Measurements from ENCODE around the gene NFKB1. TPM values are rescaled to one million over a fixed set of nuclear protein-coding genes. Genes with fewer than 3 reads are reported as not detected.
"Not testable (repeated sequence)": the region's sequence is repeated elsewhere in the genome, so short reads cannot be mapped to it uniquely, and the experiment has no call there.

NFKB1 gene
- total RNA-seq, result 7.0 TPM

- peak; percentile 55 for DNase-seq
Observed at GRCh38 chr4:102500696-102501446, at the start of gene NFKB1. NFKB1 (plus strand) TSS chr4:102501359; CDS start chr4:102525519, 24,160 bp downstream.

GRCh38 chr4:102452854-102453253 lies 48.3 kb upstream of the NFKB1 start:
- DNase-seq, result no peak

DNA sequence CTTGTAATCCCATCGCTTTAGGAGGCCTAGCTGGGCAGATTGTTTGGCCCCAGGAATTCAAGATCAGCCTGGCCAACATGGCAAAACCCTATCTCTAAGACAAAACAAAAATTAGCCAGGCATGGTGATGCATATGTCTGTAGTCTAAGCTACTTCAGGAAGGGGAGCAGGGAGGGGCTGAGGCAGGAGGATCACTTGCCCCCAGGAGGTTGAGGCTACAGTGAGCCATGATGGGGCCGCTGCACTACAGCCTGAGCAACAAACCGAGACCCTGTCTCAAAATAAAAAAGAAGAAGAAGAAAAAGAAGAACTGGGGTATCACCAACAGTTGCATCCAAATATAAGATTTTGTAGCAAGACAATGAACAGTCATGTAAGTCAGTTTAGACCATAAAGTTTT lies 47.3 kb upstream of the NFKB1 start:
- DNase-seq, result no peak

DNA sequence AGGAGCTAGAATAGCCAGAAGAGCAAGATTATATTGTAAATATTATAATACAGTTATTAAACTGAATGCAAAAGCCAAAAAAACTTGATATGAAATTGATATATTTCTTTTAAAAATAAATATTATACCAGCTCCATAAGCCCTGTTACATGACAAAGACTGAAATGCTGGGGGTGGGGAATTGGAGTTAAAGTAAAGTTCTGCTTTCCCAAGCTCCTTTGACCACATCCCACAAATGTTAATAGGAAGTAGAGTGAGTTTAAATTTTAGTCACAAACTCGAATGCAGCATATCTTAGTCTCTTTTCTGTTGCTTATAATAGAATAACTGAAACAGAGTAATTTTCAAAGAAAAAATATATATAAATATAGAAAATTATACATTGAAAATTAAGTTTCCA lies 46.9 kb upstream of the NFKB1 start:
- DNase-seq, result no peak

- DNase-seq, result no peak
Observed at GRCh38 chr4:102454981-102455685, 46.0 kb upstream of the NFKB1 start.

DNA sequence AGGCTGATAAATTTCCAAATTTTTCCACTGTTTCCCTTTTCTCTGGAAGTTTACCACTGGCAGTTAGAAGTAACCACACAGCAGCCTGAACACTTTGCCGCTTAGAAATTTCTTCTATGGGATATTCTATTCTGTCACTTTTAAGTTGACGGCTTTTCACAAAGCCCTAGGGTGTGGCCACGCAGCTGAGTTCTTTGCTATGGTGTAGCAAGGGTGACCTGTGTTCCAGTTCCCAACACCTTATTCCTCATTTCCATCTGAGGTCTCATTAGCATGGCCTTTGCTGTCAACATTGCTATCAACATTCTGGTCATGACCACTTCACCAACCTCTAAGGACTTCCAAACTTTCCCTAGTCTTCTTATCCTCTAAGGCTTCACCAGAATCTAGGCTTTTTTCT lies 45.4 kb upstream of the NFKB1 start:
- no peak for DNase-seq

DNA sequence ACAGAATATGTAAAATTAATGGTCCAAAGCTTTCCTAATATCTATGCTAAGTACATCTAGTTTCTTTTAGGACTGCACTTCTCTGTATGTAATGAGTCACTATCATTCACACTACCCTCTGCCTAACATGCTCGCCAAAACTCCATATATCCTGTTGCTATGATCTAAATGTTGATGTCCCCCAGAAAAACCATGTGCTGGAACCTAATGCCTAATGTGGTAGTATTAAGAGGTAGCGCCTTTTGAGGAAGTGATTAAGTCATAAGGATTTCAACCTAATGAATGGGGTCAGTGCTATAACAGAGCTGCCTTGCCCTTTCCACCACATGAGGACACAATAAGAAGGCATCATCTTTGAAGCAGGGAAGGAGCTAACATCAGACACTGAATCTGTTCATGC lies 34.9 kb upstream of the NFKB1 start:
- DNase-seq, result no peak

- no peak for DNase-seq
Observed at GRCh38 chr4:102469806-102470205, 31.4 kb upstream of the NFKB1 start.

DNA sequence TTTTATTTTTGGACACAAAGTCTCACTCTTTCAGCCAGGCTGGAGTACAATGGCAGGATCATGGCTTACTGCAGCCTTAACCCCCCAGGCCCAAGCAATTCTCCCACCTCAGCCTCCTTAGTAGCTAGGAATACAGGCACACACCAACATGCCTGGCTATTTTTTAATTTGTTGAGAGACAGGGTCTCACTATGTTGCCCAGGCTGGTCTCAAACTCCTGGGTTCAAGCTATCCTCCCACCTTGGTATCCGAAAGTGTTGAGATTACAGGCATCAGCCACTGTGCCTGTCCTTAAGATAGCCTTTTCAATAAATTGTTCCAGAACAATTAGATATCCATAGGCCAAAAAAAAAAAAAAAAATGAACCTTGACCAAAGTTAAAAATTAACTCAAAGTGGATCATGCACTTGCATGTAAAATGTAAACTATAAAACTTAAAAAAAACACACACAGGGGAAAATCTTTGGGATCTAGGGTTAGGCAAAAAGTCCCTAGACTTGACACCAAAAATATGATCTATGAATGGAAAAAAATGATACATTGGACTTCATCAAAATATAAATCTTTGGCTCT lies 28.6 kb upstream of the NFKB1 start:
- DNase-seq, result no peak

- DNase-seq, result no peak
Observed at GRCh38 chr4:102473476-102473875, 27.7 kb upstream of the NFKB1 start.

DNA sequence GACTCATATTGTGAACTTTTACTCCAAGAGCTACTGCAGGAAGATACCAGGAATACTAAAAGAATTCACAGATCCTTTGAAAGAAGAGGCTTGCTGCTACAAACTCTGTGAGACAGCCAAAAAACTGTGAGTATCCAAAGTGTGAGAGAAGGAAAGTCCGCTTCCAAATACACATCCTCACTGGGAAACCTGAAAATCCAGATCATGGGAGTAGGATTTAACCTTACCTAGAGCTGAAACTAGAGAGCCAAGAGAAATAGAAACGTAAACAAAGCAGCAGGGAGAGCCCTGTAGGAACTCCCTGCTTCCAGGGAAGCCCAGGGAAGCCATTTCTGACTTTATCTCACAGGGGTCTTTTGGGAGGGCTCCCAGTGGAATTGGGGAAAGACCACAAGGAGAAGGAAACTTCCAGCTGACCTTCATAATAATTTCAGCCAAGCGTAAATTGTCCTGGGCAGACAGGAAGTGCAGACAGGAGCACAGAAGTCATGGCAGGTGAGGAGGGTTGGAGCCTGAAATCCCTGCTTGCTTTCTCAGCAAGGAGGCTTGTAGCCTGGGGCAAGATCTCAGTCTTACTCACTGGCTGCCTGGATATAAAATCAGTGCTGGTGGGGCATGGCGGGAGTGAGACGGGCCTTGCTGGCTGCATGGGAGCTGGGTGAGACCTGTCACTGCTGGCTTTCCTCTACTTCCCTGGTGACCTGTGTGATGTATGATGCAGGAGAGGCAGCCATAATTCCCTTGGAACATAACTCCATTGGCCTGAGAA lies 26.2 kb upstream of the NFKB1 start:
- no peak for DNase-seq

DNA sequence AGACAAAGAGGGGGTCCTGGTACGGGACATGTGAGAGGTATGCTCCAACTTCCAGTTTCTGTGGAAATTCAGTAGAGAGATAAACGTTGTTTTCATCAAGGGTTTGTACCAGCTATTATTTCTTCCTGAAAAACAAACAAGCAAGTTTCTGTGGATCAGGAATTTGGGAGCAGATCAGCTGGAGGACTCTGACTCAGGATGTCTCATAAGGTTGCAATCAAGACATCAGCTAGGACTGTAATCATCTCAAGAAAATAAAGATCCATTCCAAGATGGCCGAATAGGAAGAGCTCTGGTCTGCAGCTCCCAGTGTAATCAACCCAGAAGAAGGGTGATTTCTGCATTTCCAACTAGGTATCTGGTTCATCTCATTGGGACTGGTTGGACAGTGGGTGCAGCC lies 23.5 kb upstream of the NFKB1 start:
- no peak for DNase-seq

DNA sequence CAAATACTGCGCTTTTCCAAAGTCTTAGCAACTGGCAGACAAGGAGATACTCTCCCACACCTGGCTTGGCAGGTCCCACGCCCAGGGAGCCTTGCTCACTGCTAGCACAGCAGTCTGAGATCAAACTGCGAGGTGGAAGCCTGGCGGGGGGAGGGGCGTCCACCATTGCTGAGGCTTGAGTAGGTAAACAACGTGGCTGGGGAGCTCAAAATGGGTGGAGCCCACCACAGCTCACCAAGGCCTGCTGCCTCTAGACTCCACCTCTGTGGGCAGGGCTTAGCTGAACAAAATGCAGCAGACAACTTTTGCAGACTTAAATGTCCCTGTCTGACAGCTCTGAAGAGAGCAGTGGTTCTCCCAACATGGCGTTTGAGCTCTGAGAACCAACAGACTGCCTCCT lies 23.0 kb upstream of the NFKB1 start:
- DNase-seq, result no peak

DNA sequence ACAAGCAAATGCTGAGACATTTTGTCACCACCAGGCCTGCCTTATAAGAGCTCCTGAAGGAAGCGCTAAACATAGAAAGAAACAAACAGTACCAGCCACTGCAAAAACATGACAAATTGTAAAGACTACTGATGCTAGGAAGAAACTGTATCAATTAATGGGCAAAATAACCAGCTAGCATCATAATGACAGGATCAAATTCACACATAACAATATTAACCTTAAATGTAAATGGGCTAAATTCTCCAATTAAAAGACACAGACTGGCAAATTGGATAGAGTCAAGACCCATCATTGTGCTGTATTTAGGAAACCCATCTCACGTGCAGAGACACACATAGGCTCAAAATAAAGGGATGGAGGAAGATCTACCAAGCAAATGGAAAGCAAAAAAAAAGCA lies 21.3 kb upstream of the NFKB1 start:
- DNase-seq, result not testable (repeated sequence)

GRCh38 chr4:102483120-102483519 lies 18.0 kb upstream of the NFKB1 start:
- DNase-seq, result no peak

- DNase-seq, result not testable (repeated sequence)
Observed at GRCh38 chr4:102483990-102484692, 17.0 kb upstream of the NFKB1 start.

- DNase-seq, result no peak
Observed at GRCh38 chr4:102492531-102493241, 8.5 kb upstream of the NFKB1 start.

GRCh38 chr4:102493257-102493656 lies 7.9 kb upstream of the NFKB1 start:
- no peak for DNase-seq

DNA sequence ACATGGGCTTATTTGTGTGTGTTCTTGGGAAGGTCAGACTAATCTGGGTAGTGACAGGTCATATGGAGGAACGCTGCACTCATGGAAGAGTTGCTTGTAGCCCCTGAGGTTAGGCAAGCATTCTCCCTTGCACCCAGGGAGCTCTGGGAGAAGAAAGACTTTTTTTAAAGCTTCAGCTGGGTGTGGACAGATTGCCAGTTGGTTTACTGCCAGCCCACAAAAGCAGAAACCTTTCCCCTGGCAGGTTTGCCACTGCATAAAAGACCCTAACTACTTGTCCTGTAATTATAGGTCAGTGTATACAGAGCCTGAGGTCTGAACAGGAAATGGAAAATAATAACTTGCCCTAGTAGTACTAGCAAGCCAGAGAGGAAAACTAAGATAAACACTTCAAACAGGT lies 7.4 kb upstream of the NFKB1 start:
- DNase-seq, result no peak

DNA sequence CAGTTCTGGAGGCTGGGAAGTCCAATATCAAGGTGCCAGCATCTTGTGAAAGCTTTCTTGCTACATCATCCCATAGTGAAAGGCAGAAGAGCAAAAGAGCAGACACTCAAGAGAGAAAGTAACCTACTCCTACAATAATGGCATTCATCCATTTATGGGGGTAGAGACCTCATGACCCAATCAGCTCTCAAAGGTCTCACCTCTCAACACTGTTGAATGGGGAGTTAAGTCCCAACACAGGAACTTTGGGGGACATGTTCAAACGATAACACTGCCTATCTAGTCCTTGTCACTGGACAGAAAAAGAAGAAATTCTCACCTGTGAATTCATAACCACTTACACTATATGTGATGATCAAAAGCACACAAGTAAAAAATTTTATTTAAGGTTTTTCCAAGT lies 6.6 kb upstream of the NFKB1 start:
- no peak for DNase-seq

- DNase-seq, result no peak
Observed at GRCh38 chr4:102497986-102498385, 3.2 kb upstream of the NFKB1 start.

DNA sequence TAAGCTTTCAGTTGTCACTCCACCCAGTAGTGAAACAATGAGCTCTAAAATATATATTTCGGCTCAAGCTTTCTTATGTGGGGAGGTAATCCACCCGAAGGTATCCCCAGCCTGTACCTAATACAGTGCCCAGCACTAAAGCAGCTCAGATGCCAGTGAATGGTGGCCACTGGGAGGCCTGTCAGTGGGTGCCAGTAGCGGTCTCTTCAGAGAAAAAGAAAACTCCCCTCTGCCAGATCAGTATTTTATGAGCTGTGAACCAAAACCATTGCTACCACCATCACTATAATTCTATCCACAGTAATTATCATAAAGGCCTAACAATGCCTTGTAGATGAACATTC lies 835 bp upstream of the NFKB1 start:
- no peak for DNase-seq
